Suprapubic skin (tissue), 4 donors: ENCODE results near the gene CLEC18B.
"Not testable (repeated sequence)": the region's sequence is repeated elsewhere in the genome, so short reads cannot be mapped to it uniquely, and the experiment has no call there.

Source experiments
- CTCF ChIP-seq, 2 donors: fragments of 200-600 bp in 1 of 2; fragments of 450-650 bp in 1 of 2; sonication (generic) in 1 of 2; IDR thresholded peaks; one replicate each; pipeline ENCODE4 v1.5.1; 2016 to 2019; ENCODE audit warnings: antibody characterized with exemption in 2 of 2, mild to moderate bottlenecking in 1 of 2, moderate library complexity in 1 of 2
- EP300 ChIP-seq: sonication (generic); formaldehyde crosslinking; IDR thresholded peaks from one replicate; pipeline ENCODE4 v1.6.1; 2017; ENCODE audit warnings: antibody characterized with exemption
- POLR2A ChIP-seq, 2 donors: fragments of 450-650 bp; IDR thresholded peaks; one replicate each; pipeline ENCODE4 v1.6.1; 2017; ENCODE audit warnings: antibody characterized with exemption in 2 of 2, mild to moderate bottlenecking in 2 of 2, moderate library complexity in 2 of 2
- POLR2AphosphoS5 ChIP-seq, 3 donors: sonication (generic); formaldehyde crosslinking; IDR thresholded peaks; one replicate each; pipeline ENCODE4 v1.6.1; 2017; ENCODE audit warnings: antibody characterized with exemption in 3 of 3

- TF ChIP-seq CTCF (IDR thresholded peaks at IDR 0.05); POLR2AphosphoS5 (IDR thresholded peaks at IDR 0.05); EP300; POLR2A (IDR thresholded peaks at IDR 0.05): not testable (repeated sequence)
Observed at GRCh38 chr16:74417897-74418296, 3.4 kb downstream of the CLEC18B start.
